Stimulated activated CD4-positive, alpha-beta T cell treated with anti-CD3 and anti-CD28 coated beads, Interleukin-1b, Interleukin-23, amount 100 ng/mL, for 1 hour (primary cell): ENCODE data around the gene GPR107.

ENCODE experiments used
- DNase-seq, 2 donors: peaks; one replicate each; pipeline ENCODE4 v3.0.0-alpha.2; 2020; ENCODE audit warnings: low read depth in 2 of 2

The GPR107 gene

GRCh38 chr9:130054325-130054786, 650 bp downstream of the GPR107 start:
- DNase-seq: no peak

GRCh38 chr9:130054820-130055219, 1.1 kb downstream of the GPR107 start:
- DNase-seq: no peak

DNA sequence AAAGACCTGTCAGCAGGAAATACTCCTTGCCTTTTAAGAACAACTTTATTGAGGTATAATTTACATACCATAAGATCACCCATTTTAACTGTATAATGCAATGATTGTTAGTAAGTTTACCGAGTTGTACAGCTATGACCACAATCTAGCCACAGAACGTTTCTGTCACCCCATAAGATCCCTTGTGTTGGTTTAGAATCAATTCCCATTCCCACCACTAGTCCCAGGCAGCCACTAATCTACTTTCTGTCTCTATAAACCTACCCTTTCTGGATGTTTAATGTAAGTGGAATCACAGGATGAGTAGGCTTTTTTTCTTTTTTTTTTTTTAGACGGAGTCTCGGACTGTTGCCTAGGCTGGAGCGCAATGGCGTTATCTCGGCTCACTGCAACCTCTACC, 4.4 kb downstream of the GPR107 start:
- DNase-seq: no peak

DNA sequence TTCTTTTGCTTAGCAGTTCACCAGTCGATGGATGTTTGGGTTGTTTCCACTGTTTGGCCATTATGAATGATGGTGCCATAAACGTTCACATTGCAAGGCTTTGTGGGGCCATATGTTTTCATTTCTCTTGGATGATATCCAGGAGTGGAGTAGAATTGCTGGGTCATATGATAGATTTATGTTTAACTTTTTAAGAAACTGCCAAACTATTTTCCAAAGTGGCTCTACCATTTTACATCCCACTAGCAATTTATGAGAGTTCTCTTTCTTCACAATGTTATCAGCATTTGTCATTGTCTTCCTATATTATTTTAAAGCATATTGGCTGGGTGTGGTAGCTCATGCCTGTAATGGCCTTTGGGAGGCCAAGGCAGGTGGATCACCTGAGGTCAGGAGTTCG, 5.2 kb downstream of the GPR107 start:
- DNase-seq: no peak

- no peak for DNase-seq
Measured at GRCh38 chr9:130060296-130060695, 6.6 kb downstream of the GPR107 start.

- no peak for DNase-seq
Measured at GRCh38 chr9:130062750-130063149, 9.0 kb downstream of the GPR107 start.

- DNase-seq: no peak
Measured at GRCh38 chr9:130064621-130065020, 10.9 kb downstream of the GPR107 start.

DNA sequence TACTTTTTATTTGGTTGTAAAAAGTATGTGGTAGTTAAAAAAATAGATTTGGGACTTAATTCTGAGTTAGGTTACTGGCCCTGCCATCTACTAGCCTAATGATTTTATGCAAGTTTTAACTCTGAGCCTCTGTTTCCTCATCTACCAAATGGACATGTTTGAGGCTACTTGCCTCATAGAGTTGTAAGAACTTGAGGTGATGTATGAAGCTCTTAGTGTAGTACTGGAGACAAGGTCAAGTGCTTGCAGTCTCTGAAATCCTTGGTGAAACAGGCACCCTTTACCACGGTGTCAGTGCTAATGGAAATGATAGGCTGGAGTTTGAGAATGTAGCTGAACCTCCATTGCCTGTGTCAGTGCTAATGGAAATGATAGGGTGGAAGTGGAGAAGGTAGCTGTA, 15.3 kb downstream of the GPR107 start:
- DNase-seq: no peak

- no peak for DNase-seq
Measured at GRCh38 chr9:130072515-130073235, 19.0 kb downstream of the GPR107 start.

- DNase-seq: no peak
Measured at GRCh38 chr9:130073373-130073772, 19.7 kb downstream of the GPR107 start.

- no peak for DNase-seq
Measured at GRCh38 chr9:130078547-130078946, 24.8 kb downstream of the GPR107 start.

GRCh38 chr9:130084337-130084736, 30.6 kb downstream of the GPR107 start:
- DNase-seq: no peak

GRCh38 chr9:130088051-130088450, 34.3 kb downstream of the GPR107 start:
- no peak for DNase-seq

DNA sequence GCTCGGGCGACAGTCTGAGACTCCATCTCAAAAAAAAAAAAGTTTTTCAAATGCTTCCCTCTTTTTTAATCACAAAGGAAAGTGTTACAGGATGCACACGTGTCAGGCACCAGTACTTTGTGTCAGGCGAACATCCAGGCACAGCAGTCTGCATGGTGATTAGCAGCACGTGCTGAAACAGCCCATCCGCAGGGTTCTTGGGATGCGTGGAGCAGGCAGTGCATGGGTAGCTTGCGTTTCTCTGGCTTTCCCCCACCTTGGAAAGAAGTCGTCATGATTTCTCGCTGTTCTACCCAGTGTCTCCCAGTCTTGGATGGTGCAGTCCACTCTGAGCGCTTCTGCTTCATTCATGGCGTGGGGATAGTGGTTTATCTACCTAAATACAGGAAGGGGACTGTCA, 35.4 kb downstream of the GPR107 start:
- DNase-seq: no peak

GRCh38 chr9:130090915-130091314, 37.2 kb downstream of the GPR107 start:
- no peak for DNase-seq

DNA sequence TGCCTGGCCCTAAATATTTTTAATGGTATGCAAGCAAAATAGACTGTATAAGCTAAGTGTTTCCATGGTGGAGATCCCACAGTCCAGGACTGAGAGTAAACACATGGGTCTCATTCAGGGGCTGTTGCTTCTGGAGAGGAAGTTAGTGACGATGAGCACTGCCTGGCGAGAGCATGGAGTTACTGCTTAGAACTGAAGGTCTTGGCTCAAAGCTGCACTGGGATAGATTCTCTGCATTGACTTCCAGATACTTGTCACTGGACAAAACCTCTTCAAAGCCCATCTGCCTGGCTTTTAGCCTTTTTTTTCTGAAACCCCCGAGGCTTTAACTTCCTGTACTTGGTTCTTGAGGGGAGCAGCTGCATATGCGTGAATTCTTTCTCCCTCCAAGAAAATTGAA, 39.2 kb downstream of the GPR107 start:
- DNase-seq: no peak

GRCh38 chr9:130095872-130096271, 42.2 kb downstream of the GPR107 start:
- no peak for DNase-seq

GRCh38 chr9:130100681-130101080, 47.0 kb downstream of the GPR107 start:
- no peak for DNase-seq

GRCh38 chr9:130101915-130102314, 48.2 kb downstream of the GPR107 start:
- no peak for DNase-seq

- no peak for DNase-seq
Measured at GRCh38 chr9:130104491-130105193, 50.9 kb downstream of the GPR107 start.

DNA sequence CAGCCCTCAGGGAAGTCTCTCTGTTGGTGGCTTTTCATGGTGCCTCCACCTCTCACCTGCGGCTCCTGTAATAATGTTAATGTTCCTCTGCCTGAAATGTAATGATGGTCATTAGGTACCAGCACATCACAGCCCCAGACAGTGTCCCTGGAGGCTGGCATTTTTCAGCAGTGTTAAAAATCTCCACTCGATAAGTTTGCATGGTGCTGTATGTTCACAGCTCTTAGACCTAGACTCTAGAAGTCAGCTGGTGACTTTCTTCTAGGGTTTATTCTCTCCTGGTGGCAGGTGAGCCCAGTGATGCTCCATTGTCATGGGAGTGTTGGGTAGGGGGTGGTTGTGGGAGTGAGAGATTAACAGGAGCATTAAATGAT, 53.1 kb downstream of the GPR107 start:
- no peak for DNase-seq

DNA sequence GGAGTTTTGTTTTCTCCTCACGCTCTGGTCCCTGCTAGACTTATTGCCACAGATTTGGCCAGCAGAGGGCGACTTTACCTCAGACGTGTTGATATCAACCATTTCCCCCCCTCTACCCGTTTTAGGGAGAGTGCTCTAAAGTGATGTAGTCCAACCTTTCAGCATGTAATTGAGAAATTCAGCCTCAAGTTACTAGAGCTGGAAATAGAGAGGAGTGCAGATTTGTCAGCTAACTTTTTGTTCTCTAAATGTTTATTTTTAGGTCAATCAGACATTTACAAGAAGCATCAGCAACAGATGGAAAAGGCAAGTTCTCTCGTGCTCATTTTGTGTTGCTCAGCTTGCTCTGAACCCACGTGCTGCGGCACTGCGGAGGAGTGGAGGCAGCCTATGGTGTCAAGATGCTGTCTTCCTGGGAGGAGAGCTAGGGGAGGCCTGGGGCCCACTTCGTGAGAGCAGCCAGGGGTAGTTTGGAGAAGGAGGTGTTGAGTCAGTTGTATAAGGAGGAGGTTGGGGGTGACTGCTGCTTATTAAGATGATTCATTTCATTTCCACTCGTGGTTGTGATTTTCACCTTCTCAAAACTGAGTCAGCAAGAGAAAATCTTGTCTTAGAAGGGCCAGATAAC, 53.6 kb downstream of the GPR107 start:
- peak; percentile 67 to 83 for DNase-seq

DNA sequence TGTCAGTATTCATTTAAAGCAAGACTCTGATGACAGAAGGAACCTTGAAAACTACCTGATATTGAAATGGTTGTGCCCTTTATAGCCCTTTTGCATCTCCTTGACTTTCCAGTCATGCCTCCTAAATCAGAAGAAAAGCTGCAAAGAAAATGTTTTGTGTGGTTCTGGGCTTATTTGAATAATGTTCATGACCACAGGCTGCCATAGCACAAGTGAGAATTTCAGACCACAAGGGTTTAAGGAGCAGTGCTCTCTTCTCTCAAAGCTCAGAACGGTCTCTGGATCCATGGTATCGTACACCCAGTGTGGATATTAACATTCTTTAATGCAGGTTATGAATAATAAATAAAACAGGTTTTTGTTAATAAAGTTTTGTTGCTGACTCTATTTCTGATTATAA, 54.2 kb downstream of the GPR107 start:
- DNase-seq: no peak
